Measurements from ENCODE around the gene TNFRSF1A. TPM values are rescaled to one million over a fixed set of nuclear protein-coding genes. Genes with fewer than 3 reads are reported as not detected.
"Not testable (repeated sequence)": the region's sequence is repeated elsewhere in the genome, so short reads cannot be mapped to it uniquely, and the experiment has no call there.

Gene TNFRSF1A
- total RNA-seq, 5 donors from 2014 or later (not counting 1 experiment from before 2014, with no cell fraction given): 32.3 to 88.0 (median 86.5) TPM

GRCh38 chr12:6345319-6346091 lies 3.6 kb upstream of the TNFRSF1A start:
- H3K27ac ChIP-seq (ENCODE audit: low read length): peak overlapping the region; percentile 25
- peak overlapping the region; percentile 47 to 83 for H3K27ac Mint-ChIP-seq
- ChIA-PET CTCF (interaction anchor here (0.5 to 1.2 kb wide), 11 partner anchors 9 to 1503 kb away, joined by 3 to 8 read pairs (median 4); no protein-coding TSS in a partner anchor), POLR2A (interaction anchor here in 1 of 2 donors (0.7 to 1.0 kb wide), 2 partner anchors 11 to 20 kb away, joined by 3 to 9 read pairs; no protein-coding TSS in a partner anchor)
- H3K4me1 ChIP-seq (ENCODE audit: control insufficient read depth in 1 of 2, extremely low read depth in 1 of 2, insufficient read depth in 2 of 2, low read length in 2 of 2): peaks cover 24 to 52% of the 10 kb centered on the region in 2 experiments
- DNase-seq (peak in 5 of 35 experiments; percentile 14 to 38 (median 30)), ATAC-seq (replicated peaks in 1 of 4) (peak; percentile 28 to 56 (median 41))
- no peaks in the 10 kb centered on the region for H3K36me3 ChIP-seq (ENCODE audit: control insufficient read depth in 2 of 2, extremely low read depth in 1 of 2, insufficient read depth in 1 of 2, low read length in 1 of 2)
- H3K27me3 Mint-ChIP-seq: peaks cover 0 to 2% of the 10 kb centered on the region in 2 donors
- no peaks in the 10 kb centered on the region for H3K36me3 Mint-ChIP-seq
- H3K9me3 ChIP-seq: no peaks in the 10 kb centered on the region
- H3K27me3 ChIP-seq (replicated peaks in 1 of 2; ENCODE audit: control insufficient read depth in 2 of 2, extremely low read depth in 1 of 2, insufficient read depth in 2 of 2, low read length in 1 of 2): peaks cover 0 to 8% of the 10 kb centered on the region in 2 experiments
- H3K9me3 Mint-ChIP-seq: no peaks in the 10 kb centered on the region
- peak overlapping the region in 1 of 3 donors; percentile 61 for H3K4me3 Mint-ChIP-seq
- no peak overlapping the region for H3K4me3 ChIP-seq (ENCODE audit: control insufficient read depth in 1 of 2, extremely low read depth in 1 of 2, low read length in 1 of 2)
- 94% methylated on average over 2 of the region's 10 CpGs for WGBS (ENCODE audit: insufficient coverage)
- peaks cover 50 to 59% (median 51%) of the 10 kb centered on the region in 3 donors for H3K4me1 Mint-ChIP-seq

DNA sequence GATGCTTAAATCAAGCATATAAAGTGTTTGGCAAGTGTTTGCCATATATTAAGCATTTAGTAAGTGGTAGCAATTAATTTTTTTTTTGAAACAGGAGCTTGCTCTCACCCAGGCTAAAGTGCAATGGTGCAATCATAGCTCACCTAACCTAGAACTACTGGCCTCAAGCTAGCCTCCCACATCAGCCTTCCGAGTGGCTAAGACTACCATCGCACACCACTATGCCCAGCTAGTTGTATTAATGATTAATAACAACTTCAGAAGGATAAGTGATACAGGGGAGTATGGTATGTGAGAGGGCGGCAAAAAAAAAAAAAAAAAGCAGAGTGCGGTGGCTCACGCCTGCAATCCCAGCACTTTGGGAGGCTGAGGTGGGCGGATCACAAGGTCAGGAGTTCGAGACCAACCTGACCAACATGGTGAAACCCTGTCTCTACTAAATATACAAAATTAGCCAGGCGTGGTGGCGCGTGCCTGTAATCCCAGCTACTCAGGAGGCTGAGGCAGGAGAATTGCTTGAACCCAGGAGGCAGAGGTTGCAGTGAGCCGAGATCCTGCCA lies 2.3 kb upstream of the TNFRSF1A start:
- not testable (repeated sequence) for H3K4me3 ChIP-seq (ENCODE audit: control insufficient read depth in 1 of 2, extremely low read depth in 1 of 2, low read length in 1 of 2); H3K27ac ChIP-seq (ENCODE audit: low read length); ATAC-seq (replicated peaks in 1 of 4); DNase-seq; H3K27me3 ChIP-seq (replicated peaks in 1 of 2; ENCODE audit: control insufficient read depth in 2 of 2, extremely low read depth in 1 of 2, insufficient read depth in 2 of 2, low read length in 1 of 2); H3K27me3 Mint-ChIP-seq; H3K36me3 Mint-ChIP-seq; H3K36me3 ChIP-seq (ENCODE audit: control insufficient read depth in 2 of 2, extremely low read depth in 1 of 2, insufficient read depth in 1 of 2, low read length in 1 of 2); H3K9me3 ChIP-seq; H3K9me3 Mint-ChIP-seq
- Mint-ChIP-seq H3K4me1 (peaks cover 50 to 59% (median 51%) of the 10 kb centered on the region in 3 donors), H3K4me3 (peak overlapping the region in 1 of 3 donors; percentile 8), H3K27ac (peak overlapping the region in 1 of 2 donors; percentile 52)
- ChIA-PET CTCF (interaction anchor here in 1 of 2 donors (1.1 to 1.5 kb wide), 2 partner anchors 9 to 19 kb away, joined by 3 to 11 read pairs; no protein-coding TSS in a partner anchor), POLR2A (interaction anchor here in 1 of 2 donors (0.6 kb wide), 1 partner anchor 14 kb away, joined by 3 read pairs; no protein-coding TSS in a partner anchor)
- peaks cover 27 to 56% of the 10 kb centered on the region in 2 experiments for H3K4me1 ChIP-seq (ENCODE audit: control insufficient read depth in 1 of 2, extremely low read depth in 1 of 2, insufficient read depth in 2 of 2, low read length in 2 of 2)
- WGBS (ENCODE audit: insufficient coverage): 100% methylated on average over 2 of the region's 11 CpGs

- ChIA-PET CTCF (interaction anchor here in 1 of 2 donors (1.1 to 1.5 kb wide), 2 partner anchors 9 to 20 kb away, joined by 3 to 11 read pairs; no protein-coding TSS in a partner anchor), POLR2A (no interaction called here)
- peaks cover 49 to 59% (median 50%) of the 10 kb centered on the region in 3 donors for H3K4me1 Mint-ChIP-seq
- Histone ChIP-seq H3K9me3 (no peaks in the 10 kb centered on the region), H3K4me1 (ENCODE audit: control insufficient read depth in 1 of 2, extremely low read depth in 1 of 2, insufficient read depth in 2 of 2, low read length in 2 of 2) (peaks cover 33 to 63% of the 10 kb centered on the region in 2 experiments), H3K36me3 (ENCODE audit: control insufficient read depth in 2 of 2, extremely low read depth in 1 of 2, insufficient read depth in 1 of 2, low read length in 1 of 2) (peaks cover 0 to 3% of the 10 kb centered on the region in 2 donors), H3K4me3 (ENCODE audit: control insufficient read depth in 1 of 2, extremely low read depth in 1 of 2, low read length in 1 of 2) (no peak overlapping the region), H3K27me3 (replicated peaks in 1 of 2; ENCODE audit: control insufficient read depth in 2 of 2, extremely low read depth in 1 of 2, insufficient read depth in 2 of 2, low read length in 1 of 2) (peaks cover 0 to 8% of the 10 kb centered on the region in 2 experiments), H3K27ac (ENCODE audit: low read length) (peak overlapping the region; percentile 88)
- DNase-seq (no peak), ATAC-seq (replicated peaks in 1 of 4) (no peak)
- H3K4me3 Mint-ChIP-seq: no peak overlapping the region
- H3K9me3 Mint-ChIP-seq: no peaks in the 10 kb centered on the region
- whole genome bisulfite sequencing (ENCODE audit: insufficient coverage): no CpG with 5 or more reads among the region's 5 CpGs
- H3K27ac Mint-ChIP-seq: no peak overlapping the region
- peaks cover 0 to 2% of the 10 kb centered on the region in 2 donors for H3K27me3 Mint-ChIP-seq
- H3K36me3 Mint-ChIP-seq: no peaks in the 10 kb centered on the region
Measured at GRCh38 chr12:6343518-6343917, 1.6 kb upstream of the TNFRSF1A start.

DNA sequence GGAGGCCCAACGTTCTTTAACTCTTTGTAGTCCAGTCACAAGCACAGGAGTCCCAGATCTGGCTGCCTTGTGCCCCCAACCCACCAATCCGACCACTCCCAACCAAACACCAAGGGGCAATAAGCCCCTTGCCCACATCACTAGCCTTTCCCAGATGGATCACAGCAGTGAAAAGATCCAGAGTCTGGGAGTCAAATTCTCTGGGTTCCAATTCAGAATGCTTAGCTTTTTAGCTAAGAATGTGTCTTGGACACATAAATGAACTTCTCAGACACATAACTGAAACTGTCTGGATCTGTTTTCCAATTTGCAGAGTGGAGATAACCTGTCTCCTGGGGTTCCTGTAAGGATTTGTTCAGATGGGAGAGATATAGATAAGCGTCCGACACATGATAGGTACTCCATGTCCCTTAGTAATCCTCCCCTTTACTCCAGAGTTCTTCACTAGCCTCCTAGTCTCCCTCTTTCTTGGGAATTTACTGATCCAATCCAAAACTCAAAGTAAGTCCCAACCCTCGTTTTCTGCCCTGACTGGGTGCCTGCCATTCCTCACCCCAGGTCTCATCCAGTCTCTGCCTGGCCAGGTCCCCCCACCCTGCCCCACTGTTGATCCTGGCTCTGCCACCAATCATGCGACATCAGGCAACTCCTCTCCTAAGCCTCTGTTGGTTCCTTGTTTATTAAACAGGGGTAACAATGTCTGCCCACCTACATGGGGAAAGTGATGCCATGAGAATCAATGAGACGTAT lies 439 bp upstream of the TNFRSF1A start:
- no peak for ATAC-seq (replicated peaks in 1 of 4)
- peaks cover 0 to 7% of the 10 kb centered on the region in 2 donors for H3K36me3 ChIP-seq (ENCODE audit: control insufficient read depth in 2 of 2, extremely low read depth in 1 of 2, insufficient read depth in 1 of 2, low read length in 1 of 2)
- no peaks in the 10 kb centered on the region for H3K9me3 ChIP-seq
- no peaks in the 10 kb centered on the region for H3K36me3 Mint-ChIP-seq
- no peak overlapping the region for H3K27ac Mint-ChIP-seq
- 67% methylated on average over 3 of the region's 7 CpGs for WGBS (ENCODE audit: insufficient coverage)
- peaks cover 0 to 3% of the 10 kb centered on the region in 2 experiments for H3K27me3 ChIP-seq (replicated peaks in 1 of 2; ENCODE audit: control insufficient read depth in 2 of 2, extremely low read depth in 1 of 2, insufficient read depth in 2 of 2, low read length in 1 of 2)
- H3K4me3 Mint-ChIP-seq: no peak overlapping the region
- H3K9me3 Mint-ChIP-seq: no peaks in the 10 kb centered on the region
- CTCF ChIA-PET: interaction anchor here in 1 of 2 donors (0.9 kb wide), 2 partner anchors 10 to 26 kb away, joined by 3 to 11 read pairs; no protein-coding TSS in a partner anchor
- peaks cover 45 to 53% (median 46%) of the 10 kb centered on the region in 3 donors for H3K4me1 Mint-ChIP-seq
- no peak for DNase-seq
- H3K4me3 ChIP-seq (ENCODE audit: control insufficient read depth in 1 of 2, extremely low read depth in 1 of 2, low read length in 1 of 2): peak overlapping the region; percentile 94 to 99
- peak overlapping the region; percentile 88 for H3K27ac ChIP-seq (ENCODE audit: low read length)
- POLR2A ChIA-PET: interaction anchor here in 1 of 2 donors (0.5 kb wide), 1 partner anchor 1576 kb away, joined by 4 read pairs; no protein-coding TSS in a partner anchor
- peaks cover 0 to 2% of the 10 kb centered on the region in 2 donors for H3K27me3 Mint-ChIP-seq
- H3K4me1 ChIP-seq (ENCODE audit: control insufficient read depth in 1 of 2, extremely low read depth in 1 of 2, insufficient read depth in 2 of 2, low read length in 2 of 2): peaks cover 42 to 67% of the 10 kb centered on the region in 2 experiments

DNA sequence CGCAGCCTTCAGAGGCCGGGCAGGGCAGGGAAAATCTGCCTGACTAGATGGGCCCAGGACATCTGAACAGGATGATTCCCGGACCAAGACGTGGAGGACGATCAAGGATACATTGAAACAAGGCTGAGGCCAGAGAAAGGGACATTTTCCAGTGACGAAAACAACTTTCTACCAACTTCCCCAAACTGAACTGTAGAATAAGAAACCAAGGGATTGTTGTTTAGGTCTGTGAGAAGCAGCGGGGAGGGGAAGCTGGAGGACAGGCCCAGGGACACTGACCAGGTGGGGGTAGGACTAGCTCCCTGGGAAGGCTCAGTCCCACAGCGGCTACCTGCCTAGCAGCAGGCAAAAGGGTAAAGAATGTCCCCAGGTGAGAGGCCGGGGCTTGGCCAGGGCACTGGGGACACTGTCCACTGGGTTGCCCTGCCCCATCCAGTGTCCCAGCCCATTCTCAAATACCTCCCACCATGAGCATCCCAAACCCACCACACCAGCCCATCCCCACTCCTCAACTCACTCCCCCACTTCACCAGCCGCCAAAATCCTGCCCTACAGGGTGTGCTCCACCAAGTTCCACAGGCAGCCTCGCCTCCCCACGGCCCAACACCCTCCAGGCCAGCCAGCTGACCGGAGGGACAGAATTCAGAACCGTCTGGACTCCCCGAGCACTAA lies 995 bp downstream of the TNFRSF1A start:
- POLR2A ChIA-PET: no interaction called here
- H3K4me1 ChIP-seq (ENCODE audit: control insufficient read depth in 1 of 2, extremely low read depth in 1 of 2, insufficient read depth in 2 of 2, low read length in 2 of 2): peaks cover 50 to 69% of the 10 kb centered on the region in 2 experiments
- ATAC-seq (replicated peaks in 1 of 4) (no peak), DNase-seq (no peak)
- Mint-ChIP-seq H3K4me3 (no peak overlapping the region), H3K36me3 (no peaks in the 10 kb centered on the region), H3K27ac (no peak overlapping the region), H3K9me3 (no peaks in the 10 kb centered on the region), H3K27me3 (no peaks in the 10 kb centered on the region), H3K4me1 (peaks cover 31 to 39% (median 32%) of the 10 kb centered on the region in 3 donors)
- no peaks in the 10 kb centered on the region for H3K9me3 ChIP-seq
- no peaks in the 10 kb centered on the region for H3K27me3 ChIP-seq (replicated peaks in 1 of 2; ENCODE audit: control insufficient read depth in 2 of 2, extremely low read depth in 1 of 2, insufficient read depth in 2 of 2, low read length in 1 of 2)
- peak overlapping the region; percentile 94 to 99 for H3K4me3 ChIP-seq (ENCODE audit: control insufficient read depth in 1 of 2, extremely low read depth in 1 of 2, low read length in 1 of 2)
- H3K36me3 ChIP-seq (ENCODE audit: control insufficient read depth in 2 of 2, extremely low read depth in 1 of 2, insufficient read depth in 1 of 2, low read length in 1 of 2): peaks cover 0 to 7% of the 10 kb centered on the region in 2 donors
- H3K27ac ChIP-seq (ENCODE audit: low read length): peak overlapping the region; percentile 88
- CTCF ChIA-PET: interaction anchor here in 1 of 2 donors (1.5 to 1.7 kb wide), 2 partner anchors 15 to 27 kb away, joined by 4 read pairs; no protein-coding TSS in a partner anchor
- 1% methylated on average over 12 of the region's 15 CpGs for WGBS (ENCODE audit: insufficient coverage)
